GM19328 (cell line): ENCODE results near the gene IL19.
"Not testable (repeated sequence)": the region's sequence is repeated elsewhere in the genome, so short reads cannot be mapped to it uniquely, and the experiment has no call there.

Experiments used
- ATAC-seq: cut with Tn5 transposase; IDR thresholded peaks from one replicate; pipeline ENCODE4 v1.9.1; 2021; ENCODE audit warnings: mild to moderate bottlenecking, moderate library complexity; ENCODE audit not compliant: unreplicated experiment

Gene IL19

GRCh38 chr1:206739411-206740076, 31.0 kb upstream of the IL19 start:
- ATAC-seq, result peak; percentile 72

- no peak for ATAC-seq
Observed at GRCh38 chr1:206741142-206741701, 29.4 kb upstream of the IL19 start.

GRCh38 chr1:206742719-206743383, 27.7 kb upstream of the IL19 start:
- ATAC-seq, result no peak

DNA sequence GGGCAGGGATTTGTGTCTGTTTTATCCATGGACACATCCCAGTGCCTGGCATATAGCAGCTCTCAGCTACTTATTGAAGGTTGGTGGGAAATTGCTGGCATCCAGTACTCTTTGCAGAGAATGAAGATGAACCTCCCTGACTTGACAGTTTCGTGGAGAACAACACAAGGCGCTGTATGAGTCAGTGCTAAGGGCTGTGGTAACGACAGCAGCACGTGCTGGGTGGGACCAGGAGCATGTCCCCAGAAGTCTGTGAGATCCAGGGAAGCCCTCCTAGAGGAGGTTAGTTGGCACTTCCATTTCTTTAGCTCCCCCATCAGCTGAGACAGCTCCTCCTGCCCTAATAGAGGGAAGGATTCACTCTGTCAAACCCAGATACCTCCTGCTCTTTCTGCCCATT, 25.9 kb upstream of the IL19 start:
- ATAC-seq, result no peak

DNA sequence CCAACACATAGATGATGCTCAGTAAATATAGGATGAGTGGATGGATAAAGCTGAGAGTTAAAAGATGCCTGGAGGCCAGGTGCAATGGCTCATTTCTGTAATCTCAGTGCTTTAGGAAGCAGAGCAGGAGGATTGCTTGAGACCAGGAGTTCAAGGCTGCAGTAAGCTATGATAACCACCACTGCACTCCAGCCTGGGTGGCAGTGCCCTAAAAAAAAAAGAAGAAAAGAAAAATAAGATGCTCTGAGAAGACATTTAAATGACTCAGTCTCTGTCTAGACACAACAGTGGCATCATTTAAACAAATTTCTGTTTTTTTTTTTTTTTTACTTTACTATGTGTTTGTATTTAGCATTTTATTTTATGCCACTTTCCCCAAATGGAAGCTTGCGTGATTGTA, 25.3 kb upstream of the IL19 start:
- ATAC-seq, result no peak

GRCh38 chr1:206748348-206749030, 22.1 kb upstream of the IL19 start:
- no peak for ATAC-seq

DNA sequence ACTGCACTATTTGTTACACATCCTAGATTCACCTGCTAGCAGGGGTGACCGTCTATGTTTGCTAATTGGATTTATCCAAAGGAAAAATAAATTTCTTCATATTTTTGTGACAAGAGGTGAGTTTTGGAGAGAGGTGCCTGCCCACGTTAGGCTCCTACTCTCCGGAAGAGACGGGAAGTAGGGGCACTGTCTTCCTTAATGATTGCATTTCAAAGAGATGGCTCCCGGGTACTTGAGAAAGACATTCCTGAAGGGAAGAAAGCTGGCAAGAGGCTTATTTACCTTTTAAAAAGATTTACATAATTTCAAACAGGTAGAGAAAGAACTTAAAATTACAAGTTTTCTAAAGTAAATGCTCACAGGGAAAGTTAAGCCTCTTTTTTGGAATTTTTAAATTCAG, 18.7 kb upstream of the IL19 start:
- ATAC-seq, result no peak

- ATAC-seq, result no peak
Observed at GRCh38 chr1:206752481-206752880, 18.1 kb upstream of the IL19 start.

DNA sequence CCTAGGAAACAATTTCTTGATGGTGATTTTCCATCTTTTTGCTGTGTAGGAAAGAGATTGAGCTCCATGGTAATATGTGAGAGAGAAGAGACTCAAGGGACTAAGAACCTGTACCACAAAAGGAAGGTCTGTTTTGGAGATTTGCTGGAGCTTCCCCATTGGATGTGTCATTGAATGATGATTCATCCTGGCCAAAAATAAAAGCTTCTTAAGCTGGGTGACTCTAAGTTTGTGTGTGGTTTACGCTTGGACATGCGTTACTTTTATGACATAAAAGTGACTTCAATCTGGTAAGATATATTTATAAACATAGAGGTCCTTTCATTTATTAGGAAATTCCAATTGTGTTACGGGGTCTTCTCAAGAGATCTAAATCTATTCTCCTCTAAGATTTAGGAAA, 17.4 kb upstream of the IL19 start:
- ATAC-seq, result no peak

DNA sequence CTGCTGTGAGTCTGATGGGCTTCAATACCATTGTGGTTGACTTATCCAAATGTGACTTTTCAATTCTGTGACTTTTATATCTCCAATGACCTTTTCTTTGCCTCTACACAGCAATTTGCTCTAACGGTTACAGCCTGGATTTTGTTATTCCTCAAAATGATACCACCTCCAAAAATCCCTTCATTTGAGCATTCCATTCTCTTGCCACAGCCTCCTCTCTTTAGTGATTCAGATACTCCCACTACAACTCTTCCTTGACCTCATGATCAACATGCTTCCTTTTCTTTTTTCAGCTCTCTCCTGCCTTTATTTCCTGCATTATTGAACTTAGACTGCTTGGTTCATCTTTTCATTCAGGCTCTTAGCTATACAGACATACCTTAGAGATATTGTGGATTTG, 16.6 kb upstream of the IL19 start:
- ATAC-seq, result no peak

- no peak for ATAC-seq
Observed at GRCh38 chr1:206757524-206758266, 12.9 kb upstream of the IL19 start.

DNA sequence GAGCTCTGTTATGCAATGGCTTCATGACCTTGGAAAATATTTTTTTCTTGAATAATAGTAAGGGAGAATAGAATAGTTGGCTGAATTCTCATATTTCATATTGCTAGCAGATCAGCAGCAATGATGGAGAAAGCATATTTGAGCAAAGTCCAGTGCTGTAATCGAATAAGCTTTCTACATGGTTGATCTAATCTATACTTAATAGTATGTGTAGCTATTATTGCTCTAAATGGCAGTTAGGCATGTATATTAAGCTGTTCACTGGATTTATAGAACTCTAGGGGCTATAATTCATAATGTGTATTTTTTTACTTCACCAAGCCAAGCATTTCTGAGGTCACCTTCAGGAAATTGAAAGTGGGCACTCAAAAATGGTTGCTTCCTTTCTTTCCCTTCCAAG, 10.0 kb upstream of the IL19 start:
- no peak for ATAC-seq

DNA sequence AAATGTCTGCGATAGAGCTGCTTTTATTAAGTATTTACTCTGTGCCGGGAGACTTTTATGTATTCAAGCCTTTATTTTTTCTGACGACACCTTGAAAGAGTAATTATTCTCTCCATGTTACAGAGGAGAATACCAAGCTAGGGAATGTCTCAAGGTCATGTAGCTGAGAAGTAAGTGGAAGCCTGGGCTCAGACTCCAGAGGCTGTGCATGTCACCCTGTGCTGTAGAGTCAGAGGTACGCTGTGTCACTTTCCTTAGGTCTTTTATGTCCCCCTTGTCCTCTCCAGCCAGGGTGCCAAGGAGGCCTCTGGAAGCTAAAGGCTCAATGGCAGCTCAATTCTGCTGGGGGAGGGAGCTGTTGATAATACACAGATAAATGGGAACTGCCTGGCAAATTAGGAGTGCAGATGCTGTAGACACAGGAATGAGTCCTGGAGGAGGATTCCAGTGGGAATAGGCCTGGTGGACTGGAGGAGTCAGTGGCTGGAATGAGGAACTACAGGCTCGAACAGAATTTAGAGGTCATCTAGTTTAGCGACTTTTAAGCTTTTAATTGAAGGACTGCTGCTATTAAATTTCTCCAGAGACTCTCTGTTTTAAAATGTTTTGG, 9.3 kb upstream of the IL19 start:
- ATAC-seq, result no peak

GRCh38 chr1:206762741-206763364, 7.7 kb upstream of the IL19 start:
- ATAC-seq, result not testable (repeated sequence)

DNA sequence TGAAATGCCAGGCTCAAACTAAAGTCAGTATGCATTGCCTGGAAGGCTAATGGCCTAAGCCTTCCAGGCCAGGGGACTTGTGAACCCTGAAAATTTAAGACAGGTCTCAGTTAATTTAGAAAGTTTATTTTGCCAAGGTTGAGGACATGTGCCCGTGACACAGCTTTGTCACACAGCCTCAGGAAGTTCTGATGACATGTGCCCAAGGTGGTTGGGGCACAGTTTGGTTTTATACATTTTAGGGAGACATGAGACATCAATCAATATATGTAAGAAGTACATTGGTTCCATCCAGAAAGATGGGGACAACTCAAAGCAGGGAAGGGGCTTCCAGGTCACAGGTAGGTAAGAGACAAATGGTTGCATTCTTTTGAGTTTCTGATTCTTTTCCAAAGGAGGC, 4.8 kb upstream of the IL19 start:
- not testable (repeated sequence) for ATAC-seq

DNA sequence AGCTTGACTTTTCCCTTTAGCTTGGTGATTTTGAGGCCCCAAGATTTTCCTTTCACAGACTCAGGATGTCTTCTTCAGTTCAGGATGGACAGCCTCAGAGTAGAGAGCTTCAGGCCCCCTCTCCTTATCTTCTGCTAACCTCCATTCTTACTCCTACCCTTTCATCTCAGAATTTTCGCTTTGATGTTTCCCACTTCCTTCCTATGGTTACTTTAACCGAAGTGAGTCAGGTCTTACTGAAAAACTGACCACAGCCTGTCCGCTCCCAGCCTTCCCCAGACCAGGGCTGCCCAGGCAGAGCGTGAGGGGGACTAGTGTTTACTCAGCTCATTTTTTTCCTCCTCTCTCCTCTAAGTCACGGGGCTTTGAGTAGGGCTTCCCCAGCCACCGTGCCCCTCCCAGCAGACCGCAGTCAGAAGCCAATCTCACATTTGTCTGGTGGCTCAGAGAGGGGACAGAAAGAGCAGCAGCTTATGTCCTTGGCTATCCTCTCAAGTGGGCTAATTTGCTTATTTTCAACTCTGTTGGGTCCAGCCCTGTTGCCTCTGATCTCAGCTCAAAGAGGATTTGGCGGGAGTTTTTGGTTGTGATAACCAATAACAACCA, 4.2 kb upstream of the IL19 start:
- ATAC-seq, result peak; percentile 39

DNA sequence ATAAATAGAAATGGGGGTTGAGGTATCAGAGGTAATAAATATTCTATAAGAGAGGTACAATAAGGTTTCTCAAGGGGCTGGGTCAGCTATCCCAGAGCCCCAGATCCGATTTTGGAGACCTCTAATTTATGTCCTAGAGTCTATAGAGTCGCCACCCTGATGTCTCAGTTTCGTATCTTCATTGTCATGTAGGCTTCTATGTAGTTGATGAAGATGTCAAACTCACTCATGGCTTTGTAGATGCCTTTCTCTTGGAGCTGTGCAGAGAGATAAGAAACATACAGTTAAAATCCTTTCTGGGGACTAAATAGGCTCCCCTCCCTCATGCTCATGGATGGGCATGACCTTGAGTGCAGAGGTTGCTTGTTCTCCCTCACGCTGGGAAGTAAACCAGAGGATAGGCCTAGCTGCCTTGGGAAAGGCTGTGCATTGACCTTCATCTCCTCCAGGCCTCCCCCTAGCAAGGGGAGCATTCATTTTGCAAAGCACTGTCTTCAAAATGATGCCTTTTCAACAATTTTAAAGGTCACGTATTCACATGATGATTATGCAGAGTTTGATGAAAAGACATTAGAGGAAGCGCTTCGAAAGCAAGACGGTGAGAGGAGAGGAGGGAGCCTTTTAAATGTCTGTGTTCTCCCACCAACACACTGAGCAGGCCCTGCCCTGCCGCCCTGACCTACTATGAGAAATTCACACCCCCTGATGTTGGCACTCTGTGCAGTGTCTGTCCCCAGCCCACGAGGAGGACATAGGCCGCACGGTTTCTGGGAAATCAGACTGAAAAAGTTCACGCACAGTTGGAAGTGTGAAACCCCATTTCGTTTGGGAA, 1.9 kb upstream of the IL19 start:
- no peak for ATAC-seq

DNA sequence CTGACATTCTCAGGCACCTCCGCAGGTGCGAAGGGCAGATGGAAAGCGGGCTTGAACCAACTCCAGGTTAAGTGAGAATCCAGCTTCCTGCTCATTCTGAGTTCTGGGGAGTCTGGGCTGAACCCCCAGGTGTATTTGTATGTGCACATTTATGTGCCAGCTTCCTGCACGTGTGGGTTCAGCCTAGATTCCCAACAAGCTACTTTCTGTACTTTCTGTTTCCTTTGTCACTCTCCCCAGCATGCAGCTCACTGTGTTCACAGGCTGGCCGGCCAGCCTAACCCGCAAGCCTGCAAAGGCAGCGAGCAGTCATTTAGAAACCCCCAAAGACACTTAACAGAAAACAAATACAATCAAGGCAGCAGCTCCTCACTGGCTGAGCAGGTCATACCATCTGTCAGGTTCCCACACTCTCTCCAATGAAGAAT, 1.3 kb upstream of the IL19 start:
- peak; percentile 75 for ATAC-seq

DNA sequence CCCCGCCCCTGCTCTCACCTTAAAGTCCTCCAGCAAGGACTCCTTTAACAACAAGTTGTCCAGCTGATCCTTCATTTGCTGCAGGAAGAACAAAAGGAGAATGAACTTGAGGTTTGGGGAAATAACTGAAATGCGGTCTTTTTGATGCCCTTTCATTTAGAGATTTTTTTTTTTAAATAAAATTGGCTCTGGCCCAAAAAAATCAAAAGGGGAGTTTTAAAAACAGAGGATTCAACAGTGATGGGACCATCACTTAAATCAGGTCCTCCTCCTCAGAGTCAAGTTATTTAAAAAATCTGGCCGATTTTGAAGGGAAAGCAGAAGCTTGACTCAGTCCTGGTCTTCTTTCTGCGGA, 742 bp downstream of the IL19 start:
- ATAC-seq, result no peak
